GM23248 (cell line): ENCODE results near the gene CLEC19A. TPM values are rescaled to one million over a fixed set of nuclear protein-coding genes. Genes with fewer than 3 reads are reported as not detected.

Source experiments
- DNase-seq: peaks from one replicate; pipeline ENCODE4 v3.0.0-alpha.2; 2015
- H2AFZ ChIP-seq: fragments of 200-600 bp; sonication (generic); 2 replicates; pipeline ENCODE4 v1.6.1; 2016; ENCODE audit warnings: antibody characterized with exemption
- H3F3A ChIP-seq: fragments of 200-600 bp; sonication (generic); 2 replicates; pipeline ENCODE4 v1.6.1; 2016; ENCODE audit warnings: mild to moderate bottlenecking, antibody characterized with exemption, mixed run types; ENCODE audit not compliant: insufficient read depth
- H3K27ac ChIP-seq: fragments of 200-600 bp; sonication (generic); 2 replicates; pipeline ENCODE4 v1.5.1; 2016; ENCODE audit warnings: mild to moderate bottlenecking
- H3K27me3 ChIP-seq: fragments of 200-600 bp; sonication (generic); replicated peaks from 2 replicates; pipeline ENCODE4 v1.6.1; 2016; ENCODE audit warnings: mild to moderate bottlenecking; ENCODE audit not compliant: insufficient read depth
- H3K36me3 ChIP-seq: fragments of 200-600 bp; sonication (generic); 2 replicates; pipeline ENCODE4 v1.6.1; 2016; ENCODE audit warnings: low read depth, mild to moderate bottlenecking
- H3K4me1 ChIP-seq: fragments of 200-600 bp; sonication (generic); 2 replicates; pipeline ENCODE4 v1.6.1; 2016; ENCODE audit warnings: mild to moderate bottlenecking; ENCODE audit not compliant: insufficient read depth
- H3K4me2 ChIP-seq: fragments of 200-600 bp; sonication (generic); one replicate; pipeline ENCODE4 v1.6.1; 2016; ENCODE audit warnings: mild to moderate bottlenecking; ENCODE audit not compliant: unreplicated experiment
- H3K4me3 ChIP-seq: fragments of 200-600 bp; sonication (generic); 2 replicates; pipeline ENCODE4 v1.5.1; 2016; ENCODE audit warnings: mild to moderate bottlenecking
- H3K79me2 ChIP-seq: fragments of 200-600 bp; sonication (generic); 2 replicates; pipeline ENCODE4 v1.6.1; 2016; ENCODE audit warnings: mild to moderate bottlenecking; ENCODE audit not compliant: insufficient read depth
- H3K9ac ChIP-seq: fragments of 200-600 bp; sonication (generic); 2 replicates; pipeline ENCODE4 v1.6.1; 2016; ENCODE audit warnings: mild to moderate bottlenecking
- H3K9me2 ChIP-seq: fragments of 200-600 bp; sonication (generic); 2 replicates; pipeline ENCODE4 v1.6.1; 2016; ENCODE audit warnings: mixed run types, mild to moderate bottlenecking, moderate library complexity; ENCODE audit not compliant: insufficient read depth
- H3K9me3 ChIP-seq: fragments of 200-600 bp; sonication (generic); one replicate; pipeline ENCODE4 v1.6.1; 2017; ENCODE audit warnings: low read depth
- H4K20me1 ChIP-seq: fragments of 200-600 bp; sonication (generic); 2 replicates; pipeline ENCODE4 v1.6.0; 2016; ENCODE audit not compliant: insufficient read depth
- EZH2 ChIP-seq: fragments of 200-600 bp; sonication (generic); IDR thresholded peaks from 2 replicates; pipeline ENCODE4 v1.6.1; 2018; ENCODE audit warnings: antibody characterized with exemption, mild to moderate bottlenecking; ENCODE audit not compliant: insufficient read depth, poor library complexity, severe bottlenecking
- EZH2phosphoT487 ChIP-seq: fragments of 200-600 bp; sonication (generic); IDR thresholded peaks from 2 replicates; pipeline ENCODE4 v1.6.1; 2018; ENCODE audit warnings: antibody characterized with exemption, moderate library complexity, mild to moderate bottlenecking, low read depth; ENCODE audit not compliant: insufficient read depth
- WGBS, 2 experiments: methylation state at CpG; one replicate each; pipeline ENCODE4 v1.1.6; 2015 to 2017; ENCODE audit warnings: low lambda C conversion rate in 2 of 2, low coverage in 1 of 2; ENCODE audit errors: missing lambda C conversion rate in 2 of 2; 5-methylcytosine and 5-hydroxymethylcytosine counted together
- in situ Hi-C: fragments of 300-500 bp; cut with MboI; formaldehyde crosslinking; loops from 2 replicates; pipeline ENCODE4 v1.15.0; 2020
- polyA plus RNA-seq: library from polyadenylated mRNA; unstranded; fragments of >200 nt; fragmentation: Nextera tagmentation; extraction: Ambion mirVana; gene quantifications from 2 replicates; pipeline ENCODE4 v1.2.1, GENCODE V29; 2016
- total RNA-seq: library from RNA; depleted of rRNA; stranded (reverse); fragments of >200 nt; shearing (Covaris generic); gene quantifications from 2 replicates; pipeline ENCODE4 v1.2.3, GENCODE V29; 2014

Gene CLEC19A
- total and polyA plus RNA-seq, 2 experiments from 2014 or later = not detected

DNA sequence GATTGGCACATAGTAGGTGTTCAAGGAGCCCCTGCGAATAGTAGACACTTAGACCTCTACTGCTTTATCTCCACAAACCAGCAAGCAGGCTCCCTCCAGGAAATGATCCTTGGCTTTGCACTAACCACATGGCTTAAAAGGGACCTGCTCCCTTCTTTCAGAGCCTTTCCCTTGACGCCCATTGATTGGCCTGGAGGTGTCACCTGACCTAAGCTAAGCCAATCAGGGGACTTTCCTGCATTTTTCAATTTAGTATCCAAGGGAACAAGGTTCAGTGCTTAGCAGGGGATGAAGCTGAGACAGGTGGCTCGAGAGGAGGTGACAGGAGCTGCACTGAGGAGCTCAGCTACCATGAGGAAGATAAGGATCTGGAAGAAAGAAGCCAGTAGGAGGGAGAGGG lies 52.8 kb downstream of the CLEC19A start:
- Histone ChIP-seq H3K4me2 (no peak overlapping the region), H3K4me3 (no peak overlapping the region), H3K9me2 (no peaks in the 10 kb centered on the region), H3K27me3 (no peaks in the 10 kb centered on the region), H2AFZ (no peak overlapping the region), H3K4me1 (no peaks in the 10 kb centered on the region), H3K79me2 (no peaks in the 10 kb centered on the region), H3F3A (no peaks in the 10 kb centered on the region), H3K27ac (no peak overlapping the region), H3K9me3 (no peaks in the 10 kb centered on the region), H3K9ac (no peak overlapping the region), H3K36me3 (no peaks in the 10 kb centered on the region), H4K20me1 (no peaks in the 10 kb centered on the region)
- TF ChIP-seq EZH2phosphoT487 (no peak), EZH2 (no peak)
- no peak for DNase-seq
- in situ Hi-C loops = no loop called here
- 35 to 36% methylated on average over 3 of the region's 3 CpGs for WGBS, 2 experiments

DNA sequence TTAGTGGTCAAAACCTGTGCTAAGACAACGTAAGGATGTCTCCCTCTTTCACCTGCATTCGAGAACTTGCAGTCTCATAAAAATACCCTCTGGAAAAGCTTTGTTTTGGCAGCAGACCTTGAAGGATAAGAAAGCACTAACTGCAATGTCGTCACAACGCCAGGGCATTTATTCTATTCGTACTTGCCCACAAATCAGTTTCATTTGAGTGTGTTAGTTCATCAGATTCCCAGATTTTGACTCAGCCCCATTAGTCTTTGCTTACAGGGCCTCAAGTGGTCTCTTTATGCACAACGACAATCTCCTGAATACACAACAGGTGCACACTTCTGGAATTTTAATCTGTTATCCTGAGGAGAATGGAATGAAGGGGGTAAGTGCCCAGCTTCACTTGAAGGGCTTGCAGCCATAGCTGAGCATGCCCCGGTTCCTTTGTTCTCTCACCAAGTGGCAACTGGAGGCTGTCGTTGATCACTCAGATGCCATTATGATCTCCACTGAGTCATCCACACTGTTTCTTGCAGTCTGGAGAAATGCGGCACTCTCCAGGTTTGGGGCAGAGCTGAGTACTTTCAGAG lies 58.8 kb downstream of the CLEC19A start:
- Histone ChIP-seq H4K20me1 (no peaks in the 10 kb centered on the region), H3K79me2 (no peaks in the 10 kb centered on the region), H3K4me2 (no peak overlapping the region), H3K9me2 (no peaks in the 10 kb centered on the region), H3K36me3 (no peaks in the 10 kb centered on the region), H3K9ac (no peak overlapping the region), H3K4me1 (no peaks in the 10 kb centered on the region), H3K9me3 (no peaks in the 10 kb centered on the region), H3F3A (no peaks in the 10 kb centered on the region), H3K27me3 (no peaks in the 10 kb centered on the region), H3K4me3 (no peak overlapping the region), H2AFZ (no peak overlapping the region), H3K27ac (no peak overlapping the region)
- in situ Hi-C loops = loop anchor here (10.0 kb wide), 2 partner anchors 60 to 260 kb away; no protein-coding TSS in a partner anchor
- no peak for TF ChIP-seq EZH2phosphoT487
- TF ChIP-seq EZH2 = no peak
- 36 to 46% methylated on average over 9 of the region's 9 CpGs for WGBS, 2 experiments
- DNase-seq = no peak

DNA sequence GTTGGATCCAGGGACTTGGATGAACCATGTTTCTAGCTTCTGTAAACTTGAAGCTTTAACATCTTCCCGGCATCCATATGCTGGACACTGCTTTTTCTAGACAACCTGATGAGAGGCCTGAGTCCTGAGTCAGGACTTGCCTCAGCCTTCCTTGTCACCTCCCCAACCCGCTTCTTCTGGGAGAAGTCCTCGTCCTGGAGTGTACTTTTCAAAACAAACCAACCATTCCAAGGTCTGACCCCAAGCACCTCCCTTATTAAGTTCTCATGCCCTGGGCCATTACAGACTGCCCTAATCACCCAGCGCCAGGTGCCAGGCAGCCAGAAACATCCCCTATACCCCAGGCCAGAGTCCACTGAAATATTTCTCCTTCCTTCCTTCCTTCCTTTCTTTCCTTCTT lies 59.4 kb downstream of the CLEC19A start:
- no peak overlapping the region for H3K4me2 ChIP-seq
- no peaks in the 10 kb centered on the region for H3K4me1 ChIP-seq
- 47 to 49% methylated on average over 4 of the region's 4 CpGs for WGBS, 2 experiments
- no peaks in the 10 kb centered on the region for H3K36me3 ChIP-seq
- H3K9ac ChIP-seq = no peak overlapping the region
- no peaks in the 10 kb centered on the region for H3K79me2 ChIP-seq
- no peaks in the 10 kb centered on the region for H3F3A ChIP-seq
- no peak overlapping the region for H2AFZ ChIP-seq
- no peak overlapping the region for H3K4me3 ChIP-seq
- H3K27ac ChIP-seq = no peak overlapping the region
- in situ Hi-C loops = loop anchor here (10.0 kb wide), 2 partner anchors 60 to 260 kb away; no protein-coding TSS in a partner anchor
- H3K9me2 ChIP-seq = no peaks in the 10 kb centered on the region
- no peak for DNase-seq
- H4K20me1 ChIP-seq = no peaks in the 10 kb centered on the region
- no peaks in the 10 kb centered on the region for H3K27me3 ChIP-seq
- no peaks in the 10 kb centered on the region for H3K9me3 ChIP-seq
- TF ChIP-seq EZH2phosphoT487 = no peak
- TF ChIP-seq EZH2 = no peak

DNA sequence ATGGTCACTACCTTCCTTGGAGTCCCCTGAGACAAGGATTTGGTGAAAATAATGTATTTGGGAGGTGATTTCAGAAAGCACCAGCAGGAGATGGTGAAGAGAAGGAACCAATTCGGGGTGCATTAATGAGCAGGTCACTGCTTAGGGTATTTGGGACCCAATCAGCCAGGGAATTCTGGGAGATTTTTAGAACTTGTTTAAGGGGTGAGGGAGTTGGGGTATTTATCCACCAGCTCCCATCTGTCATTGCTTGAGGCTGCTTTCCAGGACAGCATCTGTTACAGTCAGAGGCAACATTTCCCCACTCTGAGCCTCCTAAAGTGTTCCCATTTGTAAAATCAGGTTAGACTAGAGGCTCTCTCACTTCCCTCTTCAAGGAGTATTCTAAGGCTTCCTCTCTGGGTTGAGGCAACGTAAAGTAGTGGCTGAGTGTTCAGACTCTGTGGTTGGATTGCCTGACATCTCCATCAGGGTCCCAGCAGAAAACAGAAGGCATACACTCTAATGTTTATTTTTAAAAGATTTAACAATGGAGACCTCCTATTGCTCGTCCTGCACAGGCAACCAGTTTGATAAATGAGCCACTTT lies 60.9 kb downstream of the CLEC19A start:
- no peak for TF ChIP-seq EZH2
- TF ChIP-seq EZH2phosphoT487 = no peak
- Histone ChIP-seq H3K79me2 (no peaks in the 10 kb centered on the region), H3K9me3 (no peaks in the 10 kb centered on the region), H3K27me3 (no peaks in the 10 kb centered on the region), H3K36me3 (no peaks in the 10 kb centered on the region), H3K4me2 (no peak overlapping the region), H3K27ac (no peak overlapping the region), H3K9me2 (no peaks in the 10 kb centered on the region), H4K20me1 (no peaks in the 10 kb centered on the region), H3K9ac (no peak overlapping the region), H3K4me1 (no peaks in the 10 kb centered on the region), H3K4me3 (no peak overlapping the region), H3F3A (no peaks in the 10 kb centered on the region), H2AFZ (no peak overlapping the region)
- no peak for DNase-seq
- WGBS, 2 experiments = 4 to 8% methylated on average over 3 of the region's 3 CpGs
- in situ Hi-C loops = loop anchor here (10.0 kb wide), 2 partner anchors 58 to 262 kb away; no protein-coding TSS in a partner anchor
